Peyer's patch (tissue), 4 donors: ENCODE measurements around the gene RYR1.

ENCODE experiments used
- CTCF ChIP-seq, 6 experiments: fragments of 450-650 bp in 4 of 6; fragments of 200-600 bp in 2 of 6; sonication (generic) in 1 of 6; IDR thresholded peaks; one replicate each; pipeline ENCODE4 v1.5.1; 2017 to 2019; ENCODE audit warnings: antibody characterized with exemption in 6 of 6, mild to moderate bottlenecking in 3 of 6, moderate library complexity in 1 of 6
- POLR2A ChIP-seq, 2 donors: fragments of 450-650 bp; IDR thresholded peaks; one replicate each; pipeline ENCODE4 v1.5.1; 2017; ENCODE audit warnings: antibody characterized with exemption in 2 of 2, mild to moderate bottlenecking in 2 of 2, moderate library complexity in 2 of 2

- TF ChIP-seq POLR2A (IDR thresholded peaks at IDR 0.05) (no peak), CTCF (IDR thresholded peaks at IDR 0.05) (no peak)
Observed at GRCh38 chr19:38399081-38399480, 34.4 kb upstream of the RYR1 start.
